HL-60 (cell line): Measurements from ENCODE around the gene DDX43.

Source experiments
- DNase-seq, 2 experiments: peaks; one replicate each; pipeline ENCODE4 v3.0.0-alpha.2; 2010 to 2020; ENCODE audit warnings: low read depth in 1 of 2, low spot score in 1 of 2
- H3K27ac ChIP-seq: fragments of 250-450 bp; sonication (Bioruptor Pico); replicated peaks from 2 replicates; pipeline ENCODE4 v1.5.1; 2020; ENCODE audit warnings: mild to moderate bottlenecking, moderate library complexity
- H3K27me3 ChIP-seq: fragments of 250-450 bp; sonication (Bioruptor Pico); 2 replicates; pipeline ENCODE4 v1.5.1; 2021; ENCODE audit warnings: mild to moderate bottlenecking, moderate library complexity; ENCODE audit not compliant: insufficient read depth, poor library complexity, severe bottlenecking
- H3K4me3 ChIP-seq: replicated peaks from 2 replicates; pipeline ENCODE4 v1.5.1; 2011; ENCODE audit warnings: mild to moderate bottlenecking, control low read depth, low read length; ENCODE audit not compliant: insufficient read depth
- GABPA ChIP-seq: IDR thresholded peaks from 2 replicates; pipeline ENCODE4 v1.6.1; 2012; ENCODE audit warnings: low read depth
- POLR2AphosphoS5 ChIP-seq: IDR thresholded peaks from 2 replicates; pipeline ENCODE4 v1.6.1; 2012; ENCODE audit warnings: low read depth
- SPI1 ChIP-seq: IDR thresholded peaks from 2 replicates; pipeline ENCODE4 v1.6.1; 2012; ENCODE audit warnings: low read depth, mild to moderate bottlenecking, borderline replicate concordance
- TF ChIP-seq, protein P1 (sequence below): IDR thresholded peaks from 2 replicates; pipeline ENCODE4 v1.6.1; 2012; ENCODE audit warnings: low read depth; ENCODE audit not compliant: insufficient replicate concordance
- TF ChIP-seq, protein P2 (sequence below): IDR thresholded peaks from one replicate; pipeline ENCODE4 v1.5.1; 2011; ENCODE audit warnings: low read length, control low read depth, inconsistent platforms; ENCODE audit not compliant: insufficient read depth

Gene DDX43

DNA sequence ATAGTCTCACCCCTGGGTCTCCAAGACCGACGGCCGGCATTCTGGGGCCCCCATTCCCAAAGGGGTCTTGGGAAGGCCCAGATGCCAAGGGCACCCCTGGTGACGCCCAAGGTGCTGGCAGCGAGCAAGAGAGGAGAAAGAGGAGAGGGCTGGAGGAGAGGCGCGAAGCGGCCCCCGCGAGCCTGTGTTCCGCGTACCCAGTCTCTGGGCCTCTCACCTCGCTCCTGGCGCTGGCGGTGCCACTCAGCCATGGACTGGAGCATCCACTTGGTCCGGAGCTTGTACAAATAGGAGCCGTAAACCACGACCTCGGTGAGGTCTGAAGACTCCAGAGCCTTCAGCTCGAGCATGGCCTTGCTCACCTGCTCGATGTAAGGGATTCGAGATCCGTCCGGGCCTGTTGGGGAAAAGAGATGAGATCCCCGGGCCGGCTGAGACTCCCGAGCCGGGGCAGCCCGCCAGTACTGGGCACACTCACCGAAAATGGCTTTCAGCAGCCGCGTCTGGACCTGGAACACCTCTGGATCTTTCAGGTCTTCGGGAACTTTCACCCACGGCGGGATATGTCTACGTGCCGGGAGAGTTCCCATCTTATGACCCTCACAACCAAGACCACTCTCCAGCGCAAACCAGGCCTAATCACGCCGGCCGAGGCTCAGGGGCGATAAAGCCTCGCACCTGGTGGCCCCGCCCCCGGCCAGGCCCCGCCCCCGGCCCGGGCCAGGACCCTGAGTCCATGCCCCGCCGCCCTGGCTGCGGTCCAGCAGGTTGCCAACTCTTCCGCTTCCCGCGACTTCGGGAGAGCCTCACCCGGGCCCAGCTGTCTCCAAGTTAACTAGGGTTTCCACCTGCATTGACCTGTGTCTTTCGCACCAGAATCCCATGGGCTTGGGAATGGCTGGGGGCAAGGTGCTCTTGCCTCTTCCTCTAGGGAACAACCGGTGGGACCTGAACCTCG lies 40.7 kb upstream of the DDX43 start, which contains the start of gene DPPA5:
DPPA5 (minus strand) TSS at position 641 of the 958 bp plus-strand sequence; CDS start at position 590, 51 bp downstream.
- no peak for DNase-seq
- TF ChIP-seq POLR2AphosphoS5: no peak
- TF ChIP-seq, protein P1, sequence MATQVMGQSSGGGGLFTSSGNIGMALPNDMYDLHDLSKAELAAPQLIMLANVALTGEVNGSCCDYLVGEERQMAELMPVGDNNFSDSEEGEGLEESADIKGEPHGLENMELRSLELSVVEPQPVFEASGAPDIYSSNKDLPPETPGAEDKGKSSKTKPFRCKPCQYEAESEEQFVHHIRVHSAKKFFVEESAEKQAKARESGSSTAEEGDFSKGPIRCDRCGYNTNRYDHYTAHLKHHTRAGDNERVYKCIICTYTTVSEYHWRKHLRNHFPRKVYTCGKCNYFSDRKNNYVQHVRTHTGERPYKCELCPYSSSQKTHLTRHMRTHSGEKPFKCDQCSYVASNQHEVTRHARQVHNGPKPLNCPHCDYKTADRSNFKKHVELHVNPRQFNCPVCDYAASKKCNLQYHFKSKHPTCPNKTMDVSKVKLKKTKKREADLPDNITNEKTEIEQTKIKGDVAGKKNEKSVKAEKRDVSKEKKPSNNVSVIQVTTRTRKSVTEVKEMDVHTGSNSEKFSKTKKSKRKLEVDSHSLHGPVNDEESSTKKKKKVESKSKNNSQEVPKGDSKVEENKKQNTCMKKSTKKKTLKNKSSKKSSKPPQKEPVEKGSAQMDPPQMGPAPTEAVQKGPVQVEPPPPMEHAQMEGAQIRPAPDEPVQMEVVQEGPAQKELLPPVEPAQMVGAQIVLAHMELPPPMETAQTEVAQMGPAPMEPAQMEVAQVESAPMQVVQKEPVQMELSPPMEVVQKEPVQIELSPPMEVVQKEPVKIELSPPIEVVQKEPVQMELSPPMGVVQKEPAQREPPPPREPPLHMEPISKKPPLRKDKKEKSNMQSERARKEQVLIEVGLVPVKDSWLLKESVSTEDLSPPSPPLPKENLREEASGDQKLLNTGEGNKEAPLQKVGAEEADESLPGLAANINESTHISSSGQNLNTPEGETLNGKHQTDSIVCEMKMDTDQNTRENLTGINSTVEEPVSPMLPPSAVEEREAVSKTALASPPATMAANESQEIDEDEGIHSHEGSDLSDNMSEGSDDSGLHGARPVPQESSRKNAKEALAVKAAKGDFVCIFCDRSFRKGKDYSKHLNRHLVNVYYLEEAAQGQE: no peak
- no peak for TF ChIP-seq GABPA
- no peak for TF ChIP-seq SPI1
- TF ChIP-seq, protein P2, sequence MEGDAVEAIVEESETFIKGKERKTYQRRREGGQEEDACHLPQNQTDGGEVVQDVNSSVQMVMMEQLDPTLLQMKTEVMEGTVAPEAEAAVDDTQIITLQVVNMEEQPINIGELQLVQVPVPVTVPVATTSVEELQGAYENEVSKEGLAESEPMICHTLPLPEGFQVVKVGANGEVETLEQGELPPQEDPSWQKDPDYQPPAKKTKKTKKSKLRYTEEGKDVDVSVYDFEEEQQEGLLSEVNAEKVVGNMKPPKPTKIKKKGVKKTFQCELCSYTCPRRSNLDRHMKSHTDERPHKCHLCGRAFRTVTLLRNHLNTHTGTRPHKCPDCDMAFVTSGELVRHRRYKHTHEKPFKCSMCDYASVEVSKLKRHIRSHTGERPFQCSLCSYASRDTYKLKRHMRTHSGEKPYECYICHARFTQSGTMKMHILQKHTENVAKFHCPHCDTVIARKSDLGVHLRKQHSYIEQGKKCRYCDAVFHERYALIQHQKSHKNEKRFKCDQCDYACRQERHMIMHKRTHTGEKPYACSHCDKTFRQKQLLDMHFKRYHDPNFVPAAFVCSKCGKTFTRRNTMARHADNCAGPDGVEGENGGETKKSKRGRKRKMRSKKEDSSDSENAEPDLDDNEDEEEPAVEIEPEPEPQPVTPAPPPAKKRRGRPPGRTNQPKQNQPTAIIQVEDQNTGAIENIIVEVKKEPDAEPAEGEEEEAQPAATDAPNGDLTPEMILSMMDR: no peak
- Histone ChIP-seq H3K4me3 (no peak within 1 kb of the TSS), H3K27me3 (no peaks in the 10 kb centered on the region), H3K27ac (no peak within 1 kb of the TSS)

DNA sequence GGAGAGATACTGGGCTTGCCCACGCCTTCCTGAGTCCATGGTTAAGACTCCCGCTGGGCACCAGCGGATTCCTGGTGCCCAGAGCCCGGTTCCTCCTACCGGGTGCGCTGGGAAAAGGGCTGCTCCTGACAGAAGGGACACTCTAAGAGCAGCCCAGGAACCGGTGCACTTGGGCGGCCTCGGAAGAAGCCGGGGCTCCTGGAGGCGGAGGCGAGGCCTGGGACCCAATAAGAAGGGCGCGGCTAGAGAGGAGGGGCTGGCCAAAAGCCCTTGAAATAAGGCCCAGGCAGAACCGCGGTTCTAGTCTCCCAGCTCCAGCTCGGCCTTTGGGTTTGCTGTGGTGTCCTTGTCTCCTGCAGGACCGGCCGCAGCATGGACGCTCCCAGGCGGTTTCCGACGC lies 32.3 kb upstream of the DDX43 start, which contains the start of gene KHDC3L:
KHDC3L (plus strand) TSS at position 301 of the 400 bp plus-strand sequence; CDS start at position 373, 72 bp downstream.
- no peak within 1 kb of the TSS for H3K4me3 ChIP-seq
- no peaks in the 10 kb centered on the region for H3K27me3 ChIP-seq
- no peak within 1 kb of the TSS for H3K27ac ChIP-seq
- no peak for DNase-seq
- no peak for TF ChIP-seq SPI1
- TF ChIP-seq, protein P2: no peak
- TF ChIP-seq, protein P1: no peak
- no peak for TF ChIP-seq GABPA
- no peak for TF ChIP-seq POLR2AphosphoS5

DNA sequence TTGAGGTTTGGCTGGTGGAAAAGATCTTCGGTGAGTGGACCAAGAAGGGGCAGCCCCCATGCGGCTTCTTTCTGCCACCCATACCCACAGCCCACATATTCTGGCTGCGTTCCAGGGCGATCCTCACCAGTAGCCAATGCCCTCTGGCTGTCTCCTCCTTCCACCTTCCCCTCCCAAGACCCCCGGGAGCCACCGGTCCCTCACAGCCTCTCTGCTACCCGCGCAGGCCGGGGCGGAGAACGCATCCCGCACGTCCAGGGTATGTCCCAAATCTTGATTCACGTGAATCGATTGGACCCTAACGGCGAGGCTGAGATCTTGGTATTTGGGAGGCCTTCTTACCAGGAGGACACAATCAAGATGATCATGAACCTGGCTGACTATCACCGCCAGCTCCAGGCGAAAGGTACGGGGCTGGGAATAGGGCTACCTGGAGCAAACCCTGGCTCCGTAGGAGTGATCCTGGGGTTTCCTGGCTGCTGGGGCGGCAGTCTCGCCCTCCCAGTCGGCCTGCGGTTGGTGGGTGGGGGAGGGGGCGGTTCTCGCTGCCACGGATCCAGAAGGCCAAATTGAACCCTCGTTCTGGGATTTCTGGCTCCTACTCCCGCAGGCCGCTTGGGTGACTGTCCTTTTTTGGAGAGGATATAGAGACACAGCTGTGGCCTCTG lies 31.6 kb upstream of the DDX43 start:
- no peaks in the 10 kb centered on the region for H3K27me3 ChIP-seq
- DNase-seq: no peak
- no peak overlapping the region for H3K4me3 ChIP-seq
- TF ChIP-seq, protein P2: no peak
- TF ChIP-seq, protein P1: no peak
- TF ChIP-seq GABPA (no peak), POLR2AphosphoS5 (no peak), SPI1 (no peak)
- H3K27ac ChIP-seq: no peak overlapping the region
